NCI-H2081 treated with DMSO at 0.1 percent for 48 hours (cell line): ENCODE measurements around the gene WDR74.
"Not testable (repeated sequence)": the region's sequence is repeated elsewhere in the genome, so short reads cannot be mapped to it uniquely, and the experiment has no call there.

Experiments
- DNase-seq: peaks from one replicate; lab custom pipeline; 2025; lab: John Stamatoyannopoulos, UW

The WDR74 gene

GRCh38 chr11:62860835-62861563 lies 21.6 kb upstream of the WDR74 start:
- no peak for DNase-seq

DNA sequence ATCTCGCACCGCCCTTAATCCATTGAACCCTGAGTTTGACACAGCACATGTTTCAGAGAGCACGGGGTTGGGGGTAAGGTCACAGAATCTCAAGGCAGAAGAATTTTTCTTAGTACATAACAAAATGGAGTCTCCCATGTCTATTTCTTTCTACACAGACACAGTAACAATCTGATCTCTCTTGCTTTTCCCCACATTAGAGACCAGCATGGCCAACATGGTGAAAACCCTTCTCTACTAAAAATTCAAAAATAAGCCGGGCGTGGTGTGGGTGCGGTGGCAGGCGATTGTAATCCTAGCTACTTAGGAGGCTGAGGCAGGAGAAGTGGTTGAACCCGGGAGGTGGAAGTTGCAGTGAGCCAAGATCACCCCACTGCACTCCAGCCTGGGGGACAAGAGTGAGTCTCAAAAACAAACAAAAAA lies 19.9 kb upstream of the WDR74 start:
- DNase-seq = not testable (repeated sequence)

- no peak for DNase-seq
These were observed 18.8 kb upstream of the WDR74 start for GRCh38 chr11:62858201-62858600.

DNA sequence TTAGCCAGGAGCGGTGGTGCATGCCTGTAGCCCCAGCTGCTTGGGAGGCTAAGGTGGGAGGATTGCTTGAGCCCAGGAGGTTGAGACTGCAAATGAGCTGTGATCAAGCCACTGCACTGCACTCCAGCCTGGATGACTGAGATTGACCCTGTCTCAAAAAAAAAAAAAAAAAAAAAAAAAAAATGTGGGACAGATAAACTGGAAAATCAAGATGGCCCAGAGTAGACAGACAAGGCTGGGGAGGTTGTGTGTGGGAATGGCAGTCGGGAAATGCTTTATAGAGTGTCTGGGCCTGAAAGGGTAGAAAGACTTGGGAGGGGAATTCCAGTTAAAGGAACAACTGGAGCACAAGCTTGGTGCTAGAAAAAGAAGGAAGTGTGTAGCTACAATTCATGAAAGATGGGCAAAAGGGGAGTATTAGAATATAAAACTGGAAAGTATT lies 18.2 kb upstream of the WDR74 start:
- no peak for DNase-seq

DNA sequence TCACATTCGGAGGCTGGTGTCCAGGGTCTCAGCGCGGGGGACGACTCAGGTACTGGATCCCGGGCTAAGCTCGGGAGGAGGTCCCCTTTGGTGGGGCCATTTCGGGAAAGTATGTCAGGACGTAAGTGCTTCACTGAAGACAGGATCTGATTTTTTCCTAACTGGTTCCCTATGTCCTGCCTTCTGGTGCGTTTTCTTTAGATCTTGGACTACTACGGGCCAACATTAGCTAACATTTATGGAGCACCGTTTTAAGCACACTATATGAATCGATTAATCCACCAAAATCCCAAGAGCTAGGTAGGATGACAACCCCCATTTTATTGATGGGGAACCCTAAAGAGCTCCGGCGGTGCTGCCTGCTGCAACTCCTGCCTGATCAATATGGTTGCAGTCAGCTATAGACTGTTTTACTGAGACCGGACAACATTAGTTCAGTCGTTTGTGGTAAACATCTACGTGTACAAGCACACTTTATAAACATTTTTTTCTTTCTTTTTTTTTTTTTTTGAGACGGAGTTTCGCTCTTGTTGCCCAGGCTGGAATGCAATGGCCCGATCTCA lies 17.0 kb upstream of the WDR74 start:
- DNase-seq = no peak

GRCh38 chr11:62855571-62856332 lies 16.4 kb upstream of the WDR74 start:
- peak; percentile 91 for DNase-seq

DNA sequence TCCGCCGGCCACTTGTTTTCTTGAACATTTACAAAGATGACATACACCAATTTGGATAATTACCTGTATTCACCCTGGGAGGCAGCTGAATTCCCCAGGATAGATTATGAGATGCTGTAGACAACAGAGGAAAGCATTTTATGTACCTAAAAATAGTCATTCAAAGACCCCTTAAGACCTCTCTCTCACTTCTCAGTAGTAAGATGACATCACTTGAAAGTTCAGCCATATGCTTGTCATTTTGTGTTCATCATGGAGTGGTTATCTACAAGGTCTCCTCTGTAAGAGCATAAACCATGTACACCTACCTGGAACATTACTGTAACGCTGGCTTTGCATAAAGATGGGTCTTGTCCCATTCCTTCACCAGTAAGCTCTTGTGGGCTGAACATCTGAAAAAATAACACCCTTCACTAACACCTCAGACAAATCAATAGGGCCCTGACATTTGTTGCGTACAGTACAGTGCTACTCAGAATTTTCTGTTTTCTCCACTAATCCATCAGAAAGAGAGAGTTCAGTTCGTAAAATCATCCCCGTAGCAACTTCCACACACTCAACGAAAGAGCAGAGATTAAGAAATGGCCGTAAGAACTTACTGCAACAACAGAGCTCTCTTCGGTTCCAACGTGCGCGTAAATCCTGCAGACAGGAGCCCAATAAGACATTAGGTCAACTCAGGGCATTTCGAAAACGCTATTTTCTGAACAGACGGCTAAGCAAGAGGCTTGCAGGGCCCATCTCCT lies 15.6 kb upstream of the WDR74 start:
- no peak for DNase-seq

GRCh38 chr11:62854013-62854824 lies 14.8 kb upstream of the WDR74 start:
- DNase-seq = no peak

- no peak for DNase-seq
These were observed 14.0 kb upstream of the WDR74 start for GRCh38 chr11:62853279-62853965.

DNA sequence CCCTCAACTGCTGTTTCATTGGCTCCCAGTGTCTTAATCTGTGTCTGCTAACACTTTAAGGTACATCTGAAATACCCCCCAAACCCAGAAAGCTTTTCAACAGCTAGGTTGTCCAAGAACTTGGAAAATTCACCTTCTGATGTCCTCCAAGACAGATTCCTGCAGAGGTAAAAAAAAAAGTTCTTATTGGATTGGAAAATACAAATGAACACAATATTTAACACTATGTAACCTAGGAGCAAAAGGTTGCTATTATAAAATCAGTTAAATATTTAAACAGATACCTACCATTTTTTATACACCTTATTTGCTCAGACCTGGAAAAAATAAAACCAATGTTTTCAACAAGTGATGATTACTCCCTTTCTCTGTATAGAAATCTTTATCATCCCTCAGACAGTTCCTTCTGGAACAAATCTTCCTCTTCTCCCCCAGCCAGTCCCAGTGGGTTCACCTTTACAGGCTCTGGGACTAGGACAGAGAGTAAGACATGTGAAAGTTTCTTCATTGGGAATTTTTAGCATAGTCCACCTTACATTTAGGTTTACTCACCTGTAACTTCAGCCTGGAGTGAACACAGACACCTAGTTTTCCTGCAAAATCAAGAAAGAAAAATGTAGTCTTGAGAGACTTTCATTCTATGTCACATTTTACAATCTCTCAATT lies 13.3 kb upstream of the WDR74 start:
- DNase-seq = no peak

GRCh38 chr11:62851807-62852522 lies 12.6 kb upstream of the WDR74 start:
- DNase-seq = no peak

DNA sequence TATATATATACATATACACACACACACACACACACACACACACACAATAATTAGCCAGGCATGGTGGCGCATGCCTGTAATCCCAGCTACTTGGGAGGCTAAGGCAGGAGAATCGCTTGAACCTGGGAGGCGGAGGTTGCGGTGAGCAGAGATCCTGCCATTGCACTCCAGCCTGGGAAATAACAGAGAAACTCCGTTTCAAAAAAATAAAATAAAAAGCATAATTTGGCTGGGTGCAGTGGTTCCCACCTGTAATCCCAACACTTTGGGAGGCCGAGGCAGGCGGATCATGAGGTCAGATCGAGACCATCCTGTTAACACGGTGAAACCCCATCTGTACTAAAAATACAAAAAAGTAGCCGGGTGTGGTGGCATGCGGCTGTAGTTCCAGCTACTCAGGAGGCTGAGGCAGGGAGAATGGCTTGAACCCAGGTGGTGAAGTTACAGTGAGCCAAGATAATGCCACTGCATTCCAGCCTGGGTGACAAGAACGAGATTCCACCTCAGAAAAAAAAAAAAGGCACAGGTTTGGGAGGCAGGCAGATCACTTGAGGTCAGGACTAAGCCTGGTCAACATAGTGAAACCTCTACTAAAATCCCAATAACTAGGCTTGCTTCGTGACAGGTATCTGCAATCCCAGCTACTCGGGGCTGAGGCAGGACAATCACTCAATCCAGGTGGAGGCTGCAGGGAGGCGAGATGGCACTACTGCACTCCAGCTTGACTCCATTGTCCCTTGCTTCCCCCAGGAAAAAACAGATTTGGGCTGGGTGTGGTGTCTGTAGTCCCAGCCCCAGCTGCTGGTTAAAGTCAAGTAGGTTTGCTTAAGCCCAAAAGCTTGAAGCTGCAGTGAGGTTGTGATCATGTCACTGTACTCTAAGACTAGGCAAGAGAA lies 11.8 kb upstream of the WDR74 start:
- no peak for DNase-seq

DNA sequence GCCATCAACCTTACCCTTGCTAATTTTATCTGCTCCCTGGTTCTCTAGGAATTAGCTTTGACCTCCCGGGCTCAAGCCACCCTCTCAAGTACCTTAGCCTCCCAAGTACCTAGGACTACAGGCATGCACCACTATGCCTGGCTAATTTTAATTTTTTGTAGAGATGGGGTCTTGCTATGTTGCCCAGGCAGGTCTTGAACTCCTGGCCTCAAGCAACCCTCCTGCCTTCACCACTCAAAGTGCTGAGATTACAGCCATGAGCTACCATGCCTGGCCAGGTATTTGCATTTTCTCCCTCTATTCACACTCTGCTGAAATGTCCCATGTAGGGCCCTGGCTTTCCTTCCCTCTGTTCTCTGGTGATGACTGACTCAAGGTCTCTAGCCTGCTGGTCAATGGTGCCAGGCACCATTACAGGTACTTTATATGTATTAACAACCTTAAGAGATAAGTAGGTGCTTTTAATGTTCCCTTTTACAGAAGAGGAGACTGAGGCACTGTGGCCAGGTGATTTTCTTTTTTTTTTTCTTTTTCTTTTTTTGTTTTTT lies 8.5 kb upstream of the WDR74 start:
- DNase-seq = no peak

DNA sequence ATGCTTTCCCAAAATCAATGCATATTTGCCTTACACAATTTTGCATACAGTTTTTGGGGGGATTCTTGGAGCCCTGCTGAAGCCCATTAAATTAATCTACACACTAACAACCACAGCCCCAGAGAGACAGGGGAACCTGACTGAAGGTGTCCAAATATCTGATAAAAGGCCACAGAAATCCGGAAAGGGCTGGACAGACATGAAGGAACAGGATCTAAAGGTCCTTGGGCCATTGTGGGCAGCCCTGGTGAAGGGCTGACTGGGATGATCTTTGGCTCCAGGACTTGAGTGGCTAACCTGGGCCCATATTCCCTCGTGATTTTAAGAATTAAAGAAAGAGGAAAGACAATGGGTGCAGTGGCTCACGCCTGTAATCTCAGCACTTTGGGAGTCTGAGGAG lies 6.8 kb upstream of the WDR74 start:
- DNase-seq = no peak

DNA sequence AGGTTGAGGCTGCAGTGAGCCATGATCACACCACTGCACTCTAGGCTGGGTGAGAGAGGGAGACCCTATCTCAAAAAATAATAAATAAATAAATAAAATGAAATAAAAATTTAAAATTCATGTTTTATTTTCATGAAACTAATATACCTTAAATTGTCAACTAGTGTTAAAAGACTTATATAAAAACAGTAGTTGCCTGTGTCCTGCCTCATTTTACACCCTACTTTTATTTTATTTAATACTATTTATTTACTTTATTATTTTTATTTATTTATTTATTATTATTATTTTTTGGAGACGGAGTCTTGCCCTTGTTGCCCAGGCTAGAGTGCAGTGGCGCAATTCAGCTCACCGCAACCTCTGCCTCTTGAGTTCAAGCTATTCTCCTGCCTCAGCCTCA lies 4.8 kb upstream of the WDR74 start:
- DNase-seq = no peak

GRCh38 chr11:62843466-62843865 lies 4.1 kb upstream of the WDR74 start:
- no peak for DNase-seq

GRCh38 chr11:62842891-62843290 lies 3.5 kb upstream of the WDR74 start:
- DNase-seq = not testable (repeated sequence)

- no peak for DNase-seq
These were observed 2.9 kb upstream of the WDR74 start for GRCh38 chr11:62842171-62842741.
